ENCODE data around the gene HOXB7.

DNA sequence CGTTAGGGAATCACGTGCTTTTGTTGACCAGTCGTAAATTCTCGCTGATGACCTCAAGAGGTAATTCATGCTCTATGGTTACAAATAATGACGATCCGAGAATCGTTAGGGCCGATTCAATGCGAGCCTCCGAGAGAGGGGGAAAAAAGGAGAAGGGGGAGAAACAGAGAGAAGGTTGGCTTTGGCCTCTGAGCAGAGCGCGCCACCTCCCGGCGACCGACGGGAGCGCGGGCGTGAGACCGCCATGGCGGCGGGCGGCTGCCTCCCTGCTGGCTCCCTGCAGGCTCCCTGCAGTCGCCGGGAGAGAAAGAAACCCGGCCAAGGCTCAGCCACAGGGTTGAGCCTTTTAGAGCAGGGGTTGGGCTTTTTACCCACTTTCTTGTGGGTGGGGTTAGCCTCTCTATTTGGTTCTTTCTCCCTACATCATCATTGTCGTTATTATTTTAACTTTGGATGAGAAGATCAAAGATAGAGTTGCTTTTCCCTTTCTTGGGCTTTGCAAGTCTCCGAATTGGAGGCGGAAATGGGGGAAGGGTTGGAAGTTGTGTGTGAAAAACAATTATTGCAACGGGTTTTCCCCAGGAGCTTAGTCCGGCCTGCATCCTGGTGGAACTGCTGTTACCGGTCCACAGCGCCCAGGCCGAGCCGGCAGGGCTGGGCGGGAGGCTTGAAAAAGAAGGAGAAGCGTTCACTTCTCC is 16.8 kb downstream of the HOXB7 start:
- TF ChIP-seq POLR2A (IDR thresholded peaks at IDR 0.05; ENCODE audit: low read length) (no peak), GATA1 (IDR thresholded peaks at IDR 0.05; ENCODE audit: low read depth, low read length) (no peak)
